GM23338 (cell line): Measurements from ENCODE around the gene DLG3. TPM values are rescaled to one million over a fixed set of nuclear protein-coding genes. Genes with fewer than 3 reads are reported as not detected.

ENCODE experiments used
- ATAC-seq: fragments of 200-7000 bp; cut with Tn5 transposase; 3 replicates; pipeline ENCODE4 v1.9.1; 2020
- DNase-seq: peaks from one replicate; pipeline ENCODE4 v3.0.0-alpha.2; 2015; ENCODE audit warnings: low spot score
- H2AFZ ChIP-seq: fragments of 200-600 bp; sonication (generic); 2 replicates; pipeline ENCODE4 v1.8.0; 2016; ENCODE audit warnings: antibody characterized with exemption, mild to moderate bottlenecking, moderate library complexity
- H3F3A ChIP-seq: fragments of 200-600 bp; sonication (generic); replicated peaks from 2 replicates; pipeline ENCODE4 v1.8.0; 2017; ENCODE audit warnings: antibody characterized with exemption, mixed run types, low read depth
- H3K27ac ChIP-seq: fragments of 200-600 bp; sonication (generic); 2 replicates; pipeline ENCODE4 v1.6.1; 2016; ENCODE audit warnings: low read depth
- H3K27me3 ChIP-seq: fragments of 200-600 bp; sonication (generic); 2 replicates; pipeline ENCODE4 v1.8.0; 2016; ENCODE audit warnings: mild to moderate bottlenecking, mixed run types, moderate library complexity; ENCODE audit not compliant: insufficient read depth
- H3K36me3 ChIP-seq: fragments of 200-600 bp; sonication (generic); 2 replicates; pipeline ENCODE4 v1.8.0; 2016; ENCODE audit warnings: mild to moderate bottlenecking; ENCODE audit not compliant: insufficient read depth
- H3K4me1 ChIP-seq: fragments of 200-600 bp; sonication (generic); 2 replicates; pipeline ENCODE4 v1.8.0; 2016; ENCODE audit warnings: mild to moderate bottlenecking, moderate library complexity; ENCODE audit not compliant: insufficient read depth
- H3K4me2 ChIP-seq: fragments of 200-600 bp; sonication (generic); 2 replicates; pipeline ENCODE4 v1.7.1; 2017; ENCODE audit warnings: mixed run types
- H3K4me3 ChIP-seq: fragments of 200-600 bp; sonication (generic); 2 replicates; pipeline ENCODE4 v1.6.1; 2016; ENCODE audit warnings: mixed run types
- H3K79me2 ChIP-seq: fragments of 200-600 bp; sonication (generic); replicated peaks from 2 replicates; pipeline ENCODE4 v1.8.0; 2017; ENCODE audit warnings: mild to moderate bottlenecking; ENCODE audit not compliant: insufficient read depth
- H3K9me2 ChIP-seq: fragments of 200-600 bp; sonication (generic); 2 replicates; pipeline ENCODE4 v1.8.0; 2017; ENCODE audit not compliant: insufficient read depth
- H4K20me1 ChIP-seq: fragments of 200-600 bp; sonication (generic); replicated peaks from 2 replicates; pipeline ENCODE4 v1.8.0; 2017; ENCODE audit warnings: mild to moderate bottlenecking; ENCODE audit not compliant: insufficient read depth
- H3K27ac Mint-ChIP-seq: 2 replicates; pipeline ENCODE4 v1.8.0; 2020; ENCODE audit warnings: inconsistent platforms, mild to moderate bottlenecking, moderate library complexity, mixed read lengths
- H3K27me3 Mint-ChIP-seq: 3 replicates; pipeline ENCODE4 v1.8.0; 2022; ENCODE audit warnings: low read depth, mild to moderate bottlenecking, moderate library complexity, mixed read lengths, inconsistent platforms; ENCODE audit not compliant: insufficient read depth, poor library complexity
- H3K36me3 Mint-ChIP-seq: 3 replicates; pipeline ENCODE4 v1.8.0; 2021; ENCODE audit warnings: low read depth, mild to moderate bottlenecking, inconsistent platforms, moderate library complexity, mixed read lengths
- H3K4me1 Mint-ChIP-seq: 3 replicates; pipeline ENCODE4 v1.8.0; 2020; ENCODE audit warnings: mild to moderate bottlenecking, inconsistent platforms, mixed read lengths
- H3K4me3 Mint-ChIP-seq: 3 replicates; pipeline ENCODE4 v1.8.0; 2021; ENCODE audit warnings: moderate library complexity, mild to moderate bottlenecking, inconsistent platforms, mixed read lengths
- H3K9me3 Mint-ChIP-seq: 3 replicates; pipeline ENCODE4 v1.8.0; 2020; ENCODE audit warnings: moderate library complexity, mild to moderate bottlenecking, inconsistent platforms, mixed read lengths
- CREB1 ChIP-seq: fragments of 250-450 bp; sonication (Bioruptor Pico); IDR thresholded peaks from 2 replicates; pipeline ENCODE4 v1.5.0; 2020; ENCODE audit warnings: low read depth, mild to moderate bottlenecking, moderate library complexity
- EZH2 ChIP-seq: fragments of 200-600 bp; sonication (generic); IDR thresholded peaks from one replicate; pipeline ENCODE4 v1.8.0; 2017; ENCODE audit warnings: antibody characterized with exemption, mild to moderate bottlenecking, low read depth; ENCODE audit not compliant: unreplicated experiment
- JUNB ChIP-seq: IDR thresholded peaks from one replicate; pipeline ENCODE4 v1.6.1; 2016; ENCODE audit warnings: antibody characterized with exemption; ENCODE audit not compliant: unreplicated experiment
- NANOG ChIP-seq: IDR thresholded peaks from 2 replicates; pipeline ENCODE4 v1.6.1; 2016; ENCODE audit warnings: antibody characterized with exemption, borderline replicate concordance
- STAT1 ChIP-seq: IDR thresholded peaks from one replicate; pipeline ENCODE4 v1.6.1; 2016; ENCODE audit warnings: antibody characterized with exemption; ENCODE audit not compliant: unreplicated experiment
- ZNF114 ChIP-seq: fragments of 250-450 bp; sonication (Bioruptor Pico); IDR thresholded peaks from 2 replicates; pipeline ENCODE4 v1.5.0; 2020; ENCODE audit warnings: mild to moderate bottlenecking, moderate library complexity
- ZNF331 ChIP-seq: fragments of 250-450 bp; sonication (Bioruptor Pico); IDR thresholded peaks from 2 replicates; pipeline ENCODE4 v1.5.0; 2020; ENCODE audit warnings: low read depth, mild to moderate bottlenecking, moderate library complexity
- polyA plus RNA-seq: library from polyadenylated mRNA; unstranded; fragments of >200 nt; fragmentation: Nextera tagmentation; extraction: Ambion mirVana; gene quantifications from 2 replicates; pipeline ENCODE4 v1.2.1, GENCODE V29; 2016
- total RNA-seq: library from RNA; depleted of rRNA; stranded (reverse); fragments of >200 nt; shearing (Covaris generic); gene quantifications from 2 replicates; pipeline ENCODE4 v1.2.3, GENCODE V29; 2014
- TF ChIP-seq, protein P1 (sequence below): IDR thresholded peaks from one replicate; pipeline ENCODE4 v1.6.1; 2018; ENCODE audit warnings: antibody characterized with exemption; ENCODE audit not compliant: unreplicated experiment
- TF ChIP-seq, protein P2 (sequence below), 2 experiments: fragments of 200-600 bp in 1 of 2; sonication (generic) in 1 of 2; conservative IDR thresholded peaks; 2 replicates each; pipeline versions ENCODE4 v1.5.1 to v1.6.1; 2016 to 2017; ENCODE audit warnings: antibody characterized with exemption in 2 of 2, low read depth in 2 of 2, mild to moderate bottlenecking in 2 of 2, moderate library complexity in 1 of 2
- TF ChIP-seq, protein P3 (sequence below): IDR thresholded peaks from 2 replicates; pipeline ENCODE4 v1.6.1; 2016; ENCODE audit warnings: antibody characterized with exemption

Gene DLG3
- total and polyA plus RNA-seq, 2 experiments from 2014 or later = 13.0 to 61.8 TPM

GRCh38 chrX:70479247-70479921, 34.7 kb downstream of the DLG3 start (continued):
- TF ChIP-seq STAT1 (no peak), CREB1 (CRISPR knock-in tag) (no peak), ZNF114 (CRISPR knock-in tag) (no peak)

- Histone ChIP-seq H3K4me2 (peak overlapping the region; percentile 70), H3K79me2 (peaks cover 71% of the 10 kb centered on the region), H3K27ac (no peak overlapping the region), H3K36me3 (0 out of 2 replicates have a peak, but pooled peaks cover 7% of the 10 kb centered on the region), H3K4me3 (0 out of 2 replicates have a peak overlapping the region, but pooled peaks have one; percentile 26), H3F3A (no peaks in the 10 kb centered on the region; the same call in 1 of the 2 replicates), H3K9me2 (no peaks in the 10 kb centered on the region), H3K27me3 (no peaks in the 10 kb centered on the region), H3K4me1 (peaks cover 57% of the 10 kb centered on the region), H2AFZ (no peak overlapping the region), H4K20me1 (peaks cover 12% of the 10 kb centered on the region)
- peaks cover 35% of the 10 kb centered on the region for H3K36me3 Mint-ChIP-seq
- H3K4me3 Mint-ChIP-seq = peak overlapping the region; percentile 25; the same call in 1 of the 3 replicates
- ATAC-seq (peak; percentile 17; the same call in 2 of the 3 replicates), DNase-seq (peak; percentile 36)
- peak overlapping the region; percentile 77; the same call in 1 of the 2 replicates for H3K27ac Mint-ChIP-seq
- peaks cover 82% of the 10 kb centered on the region for H3K4me1 Mint-ChIP-seq
- H3K9me3 Mint-ChIP-seq = no peaks in the 10 kb centered on the region
- no peak for TF ChIP-seq JUNB
- TF ChIP-seq ZNF331 (CRISPR knock-in tag) = no peak
- TF ChIP-seq, protein P1, sequence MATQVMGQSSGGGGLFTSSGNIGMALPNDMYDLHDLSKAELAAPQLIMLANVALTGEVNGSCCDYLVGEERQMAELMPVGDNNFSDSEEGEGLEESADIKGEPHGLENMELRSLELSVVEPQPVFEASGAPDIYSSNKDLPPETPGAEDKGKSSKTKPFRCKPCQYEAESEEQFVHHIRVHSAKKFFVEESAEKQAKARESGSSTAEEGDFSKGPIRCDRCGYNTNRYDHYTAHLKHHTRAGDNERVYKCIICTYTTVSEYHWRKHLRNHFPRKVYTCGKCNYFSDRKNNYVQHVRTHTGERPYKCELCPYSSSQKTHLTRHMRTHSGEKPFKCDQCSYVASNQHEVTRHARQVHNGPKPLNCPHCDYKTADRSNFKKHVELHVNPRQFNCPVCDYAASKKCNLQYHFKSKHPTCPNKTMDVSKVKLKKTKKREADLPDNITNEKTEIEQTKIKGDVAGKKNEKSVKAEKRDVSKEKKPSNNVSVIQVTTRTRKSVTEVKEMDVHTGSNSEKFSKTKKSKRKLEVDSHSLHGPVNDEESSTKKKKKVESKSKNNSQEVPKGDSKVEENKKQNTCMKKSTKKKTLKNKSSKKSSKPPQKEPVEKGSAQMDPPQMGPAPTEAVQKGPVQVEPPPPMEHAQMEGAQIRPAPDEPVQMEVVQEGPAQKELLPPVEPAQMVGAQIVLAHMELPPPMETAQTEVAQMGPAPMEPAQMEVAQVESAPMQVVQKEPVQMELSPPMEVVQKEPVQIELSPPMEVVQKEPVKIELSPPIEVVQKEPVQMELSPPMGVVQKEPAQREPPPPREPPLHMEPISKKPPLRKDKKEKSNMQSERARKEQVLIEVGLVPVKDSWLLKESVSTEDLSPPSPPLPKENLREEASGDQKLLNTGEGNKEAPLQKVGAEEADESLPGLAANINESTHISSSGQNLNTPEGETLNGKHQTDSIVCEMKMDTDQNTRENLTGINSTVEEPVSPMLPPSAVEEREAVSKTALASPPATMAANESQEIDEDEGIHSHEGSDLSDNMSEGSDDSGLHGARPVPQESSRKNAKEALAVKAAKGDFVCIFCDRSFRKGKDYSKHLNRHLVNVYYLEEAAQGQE = no peak
- no peak for TF ChIP-seq STAT1
- TF ChIP-seq, protein P2, sequence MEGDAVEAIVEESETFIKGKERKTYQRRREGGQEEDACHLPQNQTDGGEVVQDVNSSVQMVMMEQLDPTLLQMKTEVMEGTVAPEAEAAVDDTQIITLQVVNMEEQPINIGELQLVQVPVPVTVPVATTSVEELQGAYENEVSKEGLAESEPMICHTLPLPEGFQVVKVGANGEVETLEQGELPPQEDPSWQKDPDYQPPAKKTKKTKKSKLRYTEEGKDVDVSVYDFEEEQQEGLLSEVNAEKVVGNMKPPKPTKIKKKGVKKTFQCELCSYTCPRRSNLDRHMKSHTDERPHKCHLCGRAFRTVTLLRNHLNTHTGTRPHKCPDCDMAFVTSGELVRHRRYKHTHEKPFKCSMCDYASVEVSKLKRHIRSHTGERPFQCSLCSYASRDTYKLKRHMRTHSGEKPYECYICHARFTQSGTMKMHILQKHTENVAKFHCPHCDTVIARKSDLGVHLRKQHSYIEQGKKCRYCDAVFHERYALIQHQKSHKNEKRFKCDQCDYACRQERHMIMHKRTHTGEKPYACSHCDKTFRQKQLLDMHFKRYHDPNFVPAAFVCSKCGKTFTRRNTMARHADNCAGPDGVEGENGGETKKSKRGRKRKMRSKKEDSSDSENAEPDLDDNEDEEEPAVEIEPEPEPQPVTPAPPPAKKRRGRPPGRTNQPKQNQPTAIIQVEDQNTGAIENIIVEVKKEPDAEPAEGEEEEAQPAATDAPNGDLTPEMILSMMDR (conservative IDR thresholded peaks at IDR 0.05; ENCODE audit: low read depth in 2 of 2) = no peak
- TF ChIP-seq NANOG = no peak
- TF ChIP-seq, protein P3, sequence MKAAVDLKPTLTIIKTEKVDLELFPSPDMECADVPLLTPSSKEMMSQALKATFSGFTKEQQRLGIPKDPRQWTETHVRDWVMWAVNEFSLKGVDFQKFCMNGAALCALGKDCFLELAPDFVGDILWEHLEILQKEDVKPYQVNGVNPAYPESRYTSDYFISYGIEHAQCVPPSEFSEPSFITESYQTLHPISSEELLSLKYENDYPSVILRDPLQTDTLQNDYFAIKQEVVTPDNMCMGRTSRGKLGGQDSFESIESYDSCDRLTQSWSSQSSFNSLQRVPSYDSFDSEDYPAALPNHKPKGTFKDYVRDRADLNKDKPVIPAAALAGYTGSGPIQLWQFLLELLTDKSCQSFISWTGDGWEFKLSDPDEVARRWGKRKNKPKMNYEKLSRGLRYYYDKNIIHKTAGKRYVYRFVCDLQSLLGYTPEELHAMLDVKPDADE = no peak
- TF ChIP-seq EZH2 = no peak
- no peak for TF ChIP-seq CREB1 (CRISPR knock-in tag)
- peaks cover 11% of the 10 kb centered on the region for H3K27me3 Mint-ChIP-seq
Observed at GRCh38 chrX:70479922-70480659, 35.5 kb downstream of the DLG3 start.
